NK-92 (cell line): ENCODE measurements around the gene PBX1.

Experiments
- DNase-seq: peaks from one replicate; lab custom pipeline; 2025; ENCODE audit not compliant: unreplicated experiment; lab: John Stamatoyannopoulos, UW

The PBX1 gene

DNA sequence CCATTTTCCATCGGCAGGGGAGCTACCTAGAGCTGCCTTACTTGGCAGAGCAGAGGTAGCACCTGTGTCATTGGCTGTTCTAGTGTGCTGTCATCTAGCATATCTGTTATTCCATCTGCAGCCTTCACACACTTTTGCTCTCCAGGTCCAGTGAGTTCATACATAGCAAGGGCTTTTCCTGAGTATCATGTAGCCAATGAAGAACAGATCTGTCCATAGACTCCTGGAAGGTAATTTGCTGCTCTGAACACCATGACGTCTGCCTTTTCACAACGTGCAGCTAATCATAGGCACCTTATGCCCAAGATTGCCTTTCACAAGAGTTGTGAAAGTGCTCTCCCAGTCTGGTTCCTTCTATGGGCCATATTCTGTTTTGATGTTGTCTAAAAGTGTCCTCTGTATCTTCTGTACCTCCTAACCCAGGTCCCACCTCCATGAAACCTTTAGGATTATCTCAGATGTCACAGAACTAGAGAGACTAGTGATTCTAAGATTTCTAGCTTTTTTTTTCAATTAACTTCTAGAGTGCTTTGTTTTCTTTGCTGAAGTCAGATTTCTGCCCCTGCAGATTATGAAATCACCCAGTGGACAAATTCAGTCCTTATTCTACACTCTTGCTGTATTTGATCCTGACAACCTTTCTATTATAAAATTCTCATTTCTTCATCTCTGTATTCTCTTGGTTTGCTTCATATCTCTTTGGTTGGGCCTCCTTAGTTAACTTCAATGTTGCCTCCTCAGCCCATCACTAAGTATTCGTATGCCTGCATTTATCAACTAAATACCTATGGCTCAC lies 134.8 kb downstream of the PBX1 start:
- no peak for DNase-seq

DNA sequence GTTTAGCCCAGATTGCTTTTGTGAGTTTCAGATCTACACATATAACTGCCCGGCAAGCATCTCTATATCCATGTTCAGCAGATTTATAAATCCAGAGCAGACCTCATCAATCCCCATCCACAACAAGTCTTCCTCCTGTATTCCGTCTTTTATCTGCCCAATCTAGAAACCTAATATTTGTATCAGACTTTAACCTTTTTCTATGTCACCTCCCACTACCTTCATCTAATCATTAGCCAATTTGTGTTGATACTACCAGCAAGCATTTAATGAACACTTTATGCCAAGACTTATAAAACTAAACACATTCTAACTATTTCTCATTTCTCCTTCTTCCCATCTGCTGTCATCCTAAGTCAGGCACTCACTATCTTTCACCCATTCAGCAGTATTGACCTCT lies 135.5 kb downstream of the PBX1 start:
- DNase-seq, result no peak

DNA sequence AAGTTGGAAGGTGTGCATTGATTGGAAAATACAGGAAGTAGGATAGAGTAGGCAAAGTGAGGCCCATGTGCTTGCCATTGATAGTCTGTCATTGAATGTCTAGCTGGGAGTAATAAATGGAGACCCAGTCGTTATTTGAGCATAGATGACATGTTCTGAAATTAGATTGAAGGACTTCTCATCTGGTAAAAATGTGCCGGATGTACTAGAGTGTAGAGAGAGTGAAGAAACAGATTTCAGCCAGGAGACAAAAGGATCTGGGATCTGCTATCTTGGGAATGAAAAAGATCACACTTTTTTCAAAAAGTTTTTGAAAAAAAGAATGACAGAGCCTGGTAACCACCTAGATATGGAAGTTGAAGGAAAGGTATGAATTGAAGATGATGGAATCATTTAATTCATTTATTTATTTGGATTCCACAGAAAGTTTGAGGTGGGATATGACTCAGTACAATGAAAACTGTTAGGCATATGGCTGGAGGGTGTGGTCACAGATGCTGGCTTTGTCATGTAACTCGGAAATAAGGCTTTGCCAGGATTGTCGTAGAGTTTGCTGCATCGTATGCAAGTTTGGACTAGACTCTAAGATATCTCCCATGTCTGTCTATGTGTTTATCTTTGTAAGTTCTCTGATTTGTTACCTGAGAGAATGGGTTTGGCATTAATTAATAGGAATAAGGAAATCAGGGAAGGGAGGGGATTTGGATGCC lies 137.1 kb downstream of the PBX1 start:
- DNase-seq, result no peak

DNA sequence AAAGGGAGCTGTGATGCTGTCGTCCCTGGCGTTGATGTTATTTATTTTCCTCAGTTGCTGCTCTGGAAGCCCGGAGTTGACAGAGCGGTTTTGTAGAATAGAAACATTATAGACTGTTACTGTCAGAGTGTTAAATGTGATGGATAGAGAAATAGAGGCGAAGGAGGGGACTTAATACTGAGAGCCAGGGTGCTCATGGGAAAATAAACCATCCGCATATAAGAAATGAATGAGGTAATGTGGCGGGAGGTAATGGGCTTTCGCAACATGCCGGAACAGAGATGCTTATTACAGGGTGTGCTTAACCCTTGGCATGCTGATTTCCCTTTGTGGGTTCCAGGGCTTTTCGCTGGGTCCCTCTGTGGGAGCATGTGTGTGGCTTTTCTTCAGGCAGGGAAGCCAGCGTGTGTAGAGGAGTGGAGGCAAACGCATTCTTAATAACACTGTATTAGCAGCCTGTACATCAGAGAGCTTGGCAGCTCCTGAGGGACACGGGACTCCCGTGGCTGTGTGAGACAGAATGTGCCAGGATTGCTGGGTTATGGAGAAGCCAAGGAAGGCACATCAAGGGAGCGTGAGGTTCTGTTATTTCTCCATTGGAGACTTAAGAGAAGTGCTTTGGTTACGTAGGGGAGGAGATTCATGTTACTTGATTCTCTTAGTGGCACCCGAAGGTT lies 141.0 kb downstream of the PBX1 start:
- DNase-seq, result no peak

DNA sequence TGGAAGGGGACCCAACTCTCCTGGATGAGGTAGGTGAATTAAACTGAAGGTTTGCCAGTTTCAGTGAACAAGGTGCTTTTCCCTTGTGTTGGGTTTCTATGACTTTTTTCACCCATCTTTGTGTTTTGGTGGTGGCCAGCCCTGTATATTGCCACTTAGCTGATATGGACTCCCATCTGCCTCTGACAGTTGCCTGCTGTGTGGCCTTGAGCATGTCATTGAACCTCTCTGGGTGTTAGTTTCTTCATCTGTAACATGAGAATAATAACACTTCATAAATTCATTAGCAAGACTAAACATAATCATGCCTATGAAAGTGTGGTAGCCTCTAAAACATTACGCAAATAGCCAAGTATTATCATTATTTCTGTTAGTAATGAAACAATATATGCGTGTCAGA lies 141.7 kb downstream of the PBX1 start:
- no peak for DNase-seq

DNA sequence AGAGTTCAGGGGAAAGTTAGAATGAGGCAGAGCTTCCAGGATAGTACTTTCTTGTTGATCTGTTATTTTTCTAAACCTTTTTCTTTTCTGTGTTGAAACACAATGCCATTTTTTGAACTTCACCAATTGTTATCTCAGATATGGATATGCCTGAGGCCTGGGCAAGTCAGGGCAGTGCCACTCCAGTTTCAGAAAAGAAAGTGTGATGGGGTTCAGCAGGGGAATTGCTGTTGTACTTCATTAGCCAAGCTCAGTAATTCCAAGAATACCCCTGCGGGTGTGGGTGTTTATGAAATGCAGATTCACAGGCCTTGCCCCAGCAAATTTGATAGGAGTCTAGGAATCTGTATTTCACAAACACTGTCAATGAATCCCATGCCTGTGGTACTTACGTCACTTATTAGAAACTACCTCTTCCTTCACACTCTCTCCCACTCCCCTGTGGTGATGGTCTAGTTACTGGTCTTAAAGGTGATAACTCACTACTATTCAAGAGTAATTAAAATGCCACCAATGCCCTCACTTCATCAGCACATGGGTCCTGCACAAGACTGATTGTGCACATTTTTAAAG lies 142.3 kb downstream of the PBX1 start:
- DNase-seq, result no peak

DNA sequence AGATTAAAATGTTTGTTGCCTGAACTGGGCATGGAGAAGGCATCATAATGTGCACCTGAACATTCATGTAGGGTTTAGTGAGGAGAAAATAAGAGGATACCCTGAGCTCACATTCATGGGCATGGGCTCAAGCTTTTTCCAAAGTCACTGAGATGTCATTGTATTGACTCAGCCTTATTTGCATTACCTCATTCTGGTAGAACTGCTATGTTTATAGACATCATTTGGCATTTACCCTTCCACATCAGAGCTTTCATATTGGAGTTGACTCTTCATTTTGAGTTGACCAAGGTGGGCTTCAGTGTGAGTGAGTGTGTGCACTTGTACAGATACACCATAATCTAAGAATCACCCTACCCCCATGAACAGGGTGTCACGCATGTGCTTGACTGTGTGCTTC lies 143.2 kb downstream of the PBX1 start:
- DNase-seq, result no peak

DNA sequence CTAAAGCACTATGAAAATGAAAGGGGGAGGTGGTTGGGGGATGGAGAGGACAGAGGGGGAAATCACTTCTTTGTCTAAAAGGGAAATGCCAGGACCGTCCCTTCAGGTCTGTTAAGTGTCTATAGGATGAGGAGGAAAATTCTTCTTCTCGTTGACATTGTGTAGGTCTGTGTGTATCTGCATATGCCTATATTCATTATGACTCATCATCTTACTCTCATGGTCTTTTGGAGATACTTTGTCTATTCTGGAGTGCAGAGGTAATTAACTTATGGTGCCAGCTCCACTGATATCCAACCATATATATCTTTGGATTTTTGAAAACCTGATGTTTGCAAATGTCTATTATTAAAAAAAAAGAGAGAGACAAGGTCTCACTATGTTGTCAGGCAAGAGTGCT lies 143.7 kb downstream of the PBX1 start:
- DNase-seq, result no peak

DNA sequence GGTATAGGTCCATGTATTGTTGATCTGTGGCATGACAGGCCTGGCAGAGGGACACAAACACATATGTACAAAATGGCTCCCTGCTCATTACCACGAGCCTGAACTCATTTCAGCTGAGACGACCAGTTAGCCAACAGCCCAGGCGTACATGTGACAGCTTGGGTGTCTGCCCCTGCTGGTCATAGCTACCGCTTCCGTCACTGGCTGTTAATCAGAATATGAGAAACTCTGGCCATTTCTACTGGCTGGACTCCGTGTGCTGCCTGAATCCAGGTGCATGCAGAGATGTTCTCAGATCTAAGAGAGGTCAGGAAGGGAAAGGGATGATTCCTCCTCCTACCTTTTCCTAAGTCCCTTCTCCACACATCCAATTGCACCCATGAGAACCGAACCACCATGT lies 144.5 kb downstream of the PBX1 start:
- DNase-seq, result no peak

DNA sequence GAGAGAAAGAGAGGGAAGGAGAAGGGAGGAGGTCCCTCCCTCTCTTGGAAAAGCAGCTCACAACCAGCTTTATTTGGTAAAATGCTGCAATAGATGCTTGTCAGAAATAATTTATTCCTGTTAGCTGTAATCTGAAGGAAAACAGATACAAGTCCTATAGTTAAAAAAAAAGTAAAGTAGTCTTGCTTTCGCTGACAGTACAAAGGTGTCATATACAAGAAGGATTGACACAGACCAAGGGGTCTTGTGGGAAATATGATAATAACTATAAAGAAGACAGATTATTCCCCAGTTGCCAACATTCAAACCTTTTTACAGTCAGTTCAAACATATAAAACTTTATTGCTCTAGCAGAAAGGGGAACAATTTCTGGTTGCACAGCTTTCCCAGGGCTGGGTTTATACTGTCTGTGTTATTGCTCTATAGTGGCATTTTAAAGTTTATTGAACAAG lies 145.0 kb downstream of the PBX1 start:
- DNase-seq, result no peak

DNA sequence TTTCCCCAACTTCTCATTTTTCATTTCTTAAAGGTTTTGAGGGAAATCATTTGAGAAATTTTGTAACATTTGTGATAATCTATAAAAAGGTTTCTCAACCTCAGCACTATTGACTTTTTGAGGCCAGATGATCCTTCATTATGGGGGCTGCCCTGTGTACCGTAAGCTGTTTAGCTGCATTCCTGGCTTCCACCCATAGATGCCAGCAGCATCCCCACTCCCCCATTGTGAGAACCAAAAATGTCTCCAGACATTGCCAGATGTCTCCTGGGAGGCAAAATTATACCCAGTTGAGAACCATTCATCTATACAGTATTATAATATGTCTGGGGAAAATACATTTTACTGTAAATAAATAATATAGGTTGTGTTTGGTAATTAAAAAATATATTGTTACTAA lies 146.0 kb downstream of the PBX1 start:
- no peak for DNase-seq

DNA sequence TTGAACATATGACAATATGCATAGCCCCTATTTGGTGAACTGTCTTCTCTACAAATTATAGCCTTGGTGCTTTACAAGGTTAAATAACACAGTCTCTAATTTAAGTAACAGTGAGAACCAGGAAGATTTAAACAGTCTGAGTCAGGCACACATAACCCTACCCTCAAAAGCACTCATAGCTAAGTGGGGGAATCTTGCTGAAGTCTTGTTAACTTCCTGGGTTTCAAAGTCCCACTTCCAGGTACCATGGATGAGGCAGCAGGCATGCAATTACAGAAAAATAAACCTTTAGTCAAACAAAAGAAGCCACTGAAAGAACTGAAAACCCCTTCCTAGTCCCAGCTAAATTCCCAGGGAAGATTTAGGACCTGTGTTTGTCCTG lies 147.6 kb downstream of the PBX1 start:
- DNase-seq, result no peak

DNA sequence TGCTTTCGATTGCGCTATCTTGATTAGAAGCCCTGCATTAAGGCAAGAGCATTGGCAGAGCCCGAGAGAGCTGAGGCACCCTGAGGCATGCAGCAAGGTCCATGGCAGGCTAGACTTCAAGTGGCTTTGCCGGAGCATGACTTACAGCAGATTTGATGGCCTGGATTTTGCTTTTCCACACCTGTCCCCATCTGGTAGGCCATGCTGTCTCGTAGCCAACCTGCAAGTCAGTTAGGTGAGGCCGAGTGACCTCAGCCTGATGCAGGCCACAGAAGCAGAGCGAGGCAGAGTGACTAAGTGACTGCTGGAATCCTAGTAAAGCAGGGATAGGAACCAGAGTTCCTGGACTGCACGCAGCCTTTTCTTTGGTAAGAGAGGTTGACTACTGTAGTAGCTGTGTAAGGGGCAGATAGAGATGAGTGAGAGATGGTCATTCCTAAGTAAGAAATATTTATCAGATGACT lies 148.9 kb downstream of the PBX1 start:
- no peak for DNase-seq

DNA sequence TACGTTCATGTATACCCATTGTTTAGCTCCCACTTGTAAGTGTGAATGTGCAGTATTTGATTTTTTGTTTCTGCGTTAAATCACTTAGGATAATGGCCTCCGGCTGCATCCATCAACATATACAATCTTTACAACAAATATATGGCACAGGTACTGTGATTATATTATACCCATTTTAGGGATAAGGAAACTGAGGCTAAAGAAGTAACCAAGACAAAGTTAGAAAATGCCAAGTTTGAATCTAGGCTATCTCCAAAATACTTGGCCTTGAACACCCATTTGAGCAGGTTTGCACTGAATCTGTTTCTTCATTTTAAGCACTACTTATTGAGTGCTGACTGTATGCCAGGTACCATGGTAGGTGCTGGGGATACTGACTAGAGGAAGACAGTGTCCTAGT lies 149.6 kb downstream of the PBX1 start:
- no peak for DNase-seq

DNA sequence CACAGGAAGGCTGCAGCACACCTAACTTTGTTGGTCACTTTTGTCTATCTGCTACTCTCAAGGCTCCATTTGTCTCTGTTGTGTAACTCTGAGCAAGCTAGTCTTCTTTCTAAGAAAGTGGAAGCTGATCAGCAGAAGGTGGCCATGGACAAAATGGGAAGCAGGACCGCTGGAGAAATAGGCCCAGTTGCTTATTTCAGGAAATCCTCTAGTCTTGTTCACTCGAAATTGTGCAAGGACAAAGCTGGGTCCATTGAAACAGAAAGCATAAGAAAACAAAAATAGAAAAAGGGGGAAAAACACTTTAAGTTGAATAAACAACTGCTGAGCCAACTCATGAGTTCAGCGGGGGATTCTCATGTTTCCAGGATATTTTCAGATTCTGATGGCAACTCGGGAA lies 150.1 kb downstream of the PBX1 start:
- DNase-seq, result no peak

DNA sequence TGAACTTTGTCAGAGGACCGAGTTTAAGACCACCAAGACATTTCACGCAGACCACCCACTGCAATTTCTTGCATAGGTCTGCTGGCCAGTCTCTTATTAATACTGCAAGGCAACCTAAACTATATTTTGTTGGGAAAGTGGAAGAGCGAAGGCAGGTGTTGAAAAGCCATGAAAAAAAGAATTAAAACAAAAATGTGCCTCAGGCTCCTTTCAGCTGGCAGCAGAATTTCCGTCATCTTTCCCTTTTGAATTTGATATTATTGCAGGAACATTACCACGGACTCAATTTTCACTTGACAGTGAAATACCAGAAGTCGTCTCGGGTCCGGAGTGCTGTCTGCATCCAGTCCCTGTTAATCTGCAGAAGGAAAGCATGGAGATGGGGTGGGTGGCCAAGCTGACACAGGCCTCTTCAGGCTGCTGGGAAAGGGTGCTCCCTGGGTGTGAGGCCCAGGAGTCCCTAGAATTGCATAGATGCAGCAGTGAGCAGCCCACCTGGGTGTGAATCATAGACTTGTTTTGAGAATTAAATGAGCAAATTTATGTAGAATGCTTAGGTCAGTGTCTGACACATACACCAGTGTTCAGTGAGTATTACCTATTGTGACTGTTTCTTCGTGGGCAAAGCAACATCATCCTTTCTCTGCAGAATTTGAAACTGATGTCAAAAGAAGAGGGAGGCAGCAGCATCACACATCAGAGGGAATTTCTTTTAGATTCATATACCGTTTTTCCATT lies 150.7 kb downstream of the PBX1 start:
- no peak for DNase-seq

DNA sequence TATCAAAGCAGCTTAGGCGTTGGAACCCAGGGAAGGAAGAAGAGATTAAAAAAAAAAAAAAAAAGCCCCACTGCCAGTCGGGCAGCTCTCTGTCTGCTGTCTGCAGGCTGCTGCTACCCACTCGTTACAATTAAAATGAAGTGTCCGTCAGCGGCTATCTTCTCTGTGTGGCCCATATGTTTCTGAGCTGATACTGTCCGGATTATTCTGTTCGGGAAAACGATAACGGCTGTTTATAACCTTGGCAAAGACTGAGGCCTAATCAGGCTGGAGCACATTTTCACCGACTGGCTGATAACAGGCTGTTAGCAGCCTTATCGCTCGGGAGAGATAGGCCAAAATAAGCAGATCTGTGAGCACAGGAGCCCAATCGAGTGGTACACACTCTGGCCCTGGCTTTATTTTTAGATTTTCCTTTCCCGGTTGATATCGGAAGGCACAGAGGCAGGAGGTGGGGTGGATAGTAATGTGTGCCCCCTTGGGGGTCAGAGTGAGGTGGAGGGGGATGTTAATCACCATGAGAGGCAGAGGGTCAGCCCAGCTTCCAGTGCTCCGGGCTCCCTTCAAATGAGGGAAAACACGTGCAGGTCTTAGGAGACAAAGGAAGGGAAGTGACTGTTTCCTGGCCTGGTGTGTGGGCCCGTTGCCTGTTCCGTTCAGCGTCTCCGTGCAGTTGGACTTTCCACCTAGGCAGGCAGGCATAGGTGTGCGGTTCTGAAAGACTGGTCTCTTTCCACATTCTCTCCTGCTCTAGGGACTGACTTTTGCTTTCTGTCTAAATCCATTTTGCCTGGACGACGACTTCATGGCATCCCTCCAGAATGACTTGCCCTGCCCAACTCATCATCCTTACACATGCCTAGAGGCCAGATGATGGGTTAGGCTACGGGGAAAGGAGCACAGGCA lies 153.4 kb downstream of the PBX1 start:
- DNase-seq, result no peak

DNA sequence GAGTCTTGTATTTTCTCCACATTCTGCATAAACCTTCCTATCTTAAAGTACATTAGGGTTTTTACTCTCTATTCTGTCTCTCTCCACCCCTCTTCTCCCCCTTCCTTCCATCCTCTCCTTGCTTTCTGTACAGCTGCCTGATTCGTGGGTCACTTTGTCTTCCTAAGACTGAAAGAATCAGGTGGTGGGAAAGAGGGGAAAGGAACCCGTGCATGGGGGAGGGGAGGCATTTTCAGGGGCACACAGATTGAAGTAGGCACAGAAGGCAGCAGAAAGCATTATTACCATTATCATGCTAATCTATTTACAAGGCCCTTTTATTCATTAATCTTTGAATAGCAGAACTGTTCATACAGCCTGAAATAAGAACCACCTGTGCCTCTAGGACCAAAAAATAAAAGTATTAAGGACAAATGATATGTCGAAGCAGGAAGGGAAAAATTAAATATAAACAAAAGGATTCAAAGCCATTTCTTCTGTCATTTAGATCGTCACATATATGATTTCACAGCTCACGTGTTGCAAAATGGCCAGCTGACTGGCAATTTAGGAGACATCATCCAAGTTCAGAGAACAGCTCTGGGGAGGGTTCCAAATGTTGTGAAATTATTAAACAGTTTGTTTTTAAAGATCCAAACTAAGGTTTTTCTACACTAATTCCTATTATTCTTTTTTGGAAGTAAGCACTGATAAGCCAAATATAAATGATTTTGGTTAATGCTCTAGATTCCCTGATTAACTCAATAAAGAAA lies 154.6 kb downstream of the PBX1 start:
- no peak for DNase-seq

DNA sequence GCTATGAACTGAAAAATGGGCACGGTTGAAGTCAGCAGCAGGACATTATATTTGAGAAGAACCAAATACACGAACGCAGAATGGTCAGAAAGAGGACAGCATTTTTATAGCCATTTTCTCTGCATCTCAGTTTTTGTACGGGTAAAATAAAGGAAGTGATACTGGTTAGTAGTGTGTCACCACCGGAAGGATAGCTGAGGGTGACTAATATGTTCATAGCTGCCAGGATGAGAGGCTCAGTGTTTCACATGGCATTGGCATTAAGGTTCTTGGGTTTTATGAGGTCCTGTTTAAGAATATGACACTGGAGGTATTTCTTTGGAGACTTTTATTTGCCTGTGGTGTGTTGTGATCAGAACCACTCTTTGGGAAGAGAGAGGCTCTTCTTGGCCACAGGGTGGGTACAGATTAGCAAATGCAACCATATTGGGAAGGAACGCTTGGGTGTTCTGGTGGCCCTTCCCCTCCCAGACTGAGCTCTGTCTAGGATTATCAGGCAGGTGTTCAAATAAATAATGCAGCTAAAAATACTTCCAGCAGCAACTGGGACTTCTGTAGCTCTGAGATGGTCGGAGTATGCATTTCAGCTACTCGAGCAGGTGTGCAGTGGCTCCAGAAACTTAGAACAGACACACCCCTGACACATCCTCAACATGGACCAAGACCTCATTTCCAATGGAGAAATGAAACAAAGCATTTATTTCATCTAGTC lies 158.2 kb downstream of the PBX1 start:
- no peak for DNase-seq
